ENCODE data around the gene SLC39A13.

SLC39A13 gene

DNA sequence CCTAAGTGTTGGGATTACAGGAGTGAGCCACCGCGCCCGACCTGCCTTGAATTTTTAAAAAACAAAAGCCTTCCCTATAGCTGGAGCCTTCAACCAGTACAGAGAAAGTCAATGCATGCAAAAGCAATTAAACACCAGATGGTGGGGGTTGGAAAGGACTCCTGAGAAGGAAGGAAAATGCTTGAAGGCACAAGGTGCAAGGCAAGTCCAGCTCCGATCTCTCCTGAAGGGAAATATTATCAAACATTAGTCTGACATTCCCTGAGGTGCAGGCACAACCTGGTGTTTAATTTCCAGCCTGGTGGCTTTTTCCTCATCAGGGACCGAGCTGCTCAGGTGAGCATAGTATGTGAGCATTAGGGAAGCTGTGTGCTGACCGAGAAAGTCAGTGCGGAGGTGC is 53.5 kb downstream of the SLC39A13 start:
- DNase-seq = no peak

DNA sequence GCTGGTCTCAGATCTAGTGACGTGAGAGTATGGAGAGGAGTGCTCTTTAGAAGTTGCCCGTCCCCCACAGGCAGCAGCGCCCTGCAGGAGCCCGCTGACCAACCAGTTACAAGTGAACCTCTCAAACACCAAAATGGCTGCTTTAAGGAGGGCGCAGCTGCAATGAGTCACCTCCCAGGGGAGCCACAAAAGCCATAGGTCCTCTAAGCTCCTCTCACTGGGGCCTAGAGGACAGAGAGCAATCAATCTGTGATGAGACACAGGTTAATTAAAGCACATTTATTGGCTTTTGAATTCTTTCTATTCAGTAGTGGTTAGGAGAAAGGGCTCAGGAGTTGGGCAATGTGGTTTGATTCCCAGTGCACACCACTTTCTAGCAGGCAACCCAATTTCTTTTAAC is 56.1 kb downstream of the SLC39A13 start:
- no peak for DNase-seq

Data from cerebellar nuclear complex (tissue), 1 donor.